NT2/D1 (cell line): ENCODE measurements around the gene TSC22D2.

Experiments used
- YY1 ChIP-seq: IDR thresholded peaks from 2 replicates; pipeline ENCODE4 v1.6.1; 2011; ENCODE audit not compliant: insufficient read length, insufficient read depth
- ZNF274 ChIP-seq: IDR thresholded peaks from 2 replicates; pipeline ENCODE4 v1.6.1; 2011; ENCODE audit warnings: mild to moderate bottlenecking, low read depth, low read length

DNA sequence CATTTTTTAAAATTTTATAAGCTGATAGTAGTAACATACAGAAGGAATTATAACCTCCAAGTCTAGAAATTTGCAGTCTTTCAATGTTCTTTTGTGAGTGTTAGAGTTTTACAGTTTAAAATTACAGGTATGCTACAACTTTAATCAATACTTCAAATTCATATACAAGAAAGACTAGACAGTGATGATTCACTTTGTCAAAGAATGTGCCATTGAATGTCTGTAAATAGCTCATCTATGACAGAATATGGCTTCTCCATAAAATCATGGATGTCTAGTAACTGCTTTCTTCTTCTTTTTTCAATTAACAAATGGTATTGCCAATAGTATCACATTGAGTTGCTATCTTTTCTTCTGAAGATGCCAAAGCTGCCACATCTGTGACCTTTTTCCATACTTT lies 4.1 kb upstream of the TSC22D2 start:
- TF ChIP-seq YY1, result no peak
- no peak for TF ChIP-seq ZNF274
